SJCRH30 (cell line): ENCODE results near the gene OR5M8. TPM values are rescaled to one million over a fixed set of nuclear protein-coding genes. Genes with fewer than 3 reads are reported as not detected.

Source experiments
- DNase-seq, 2 experiments: peaks; one replicate each; pipeline ENCODE4 v3.0.0-alpha.2; 2015 to 2020
- H3K27ac ChIP-seq: fragments of 250-450 bp; sonication (Bioruptor Pico); 2 replicates; pipeline ENCODE4 v1.5.1; 2020; ENCODE audit warnings: mild to moderate bottlenecking, moderate library complexity
- H3K27me3 ChIP-seq: fragments of 250-450 bp; sonication (Bioruptor Pico); 2 replicates; pipeline ENCODE4 v1.5.1; 2020; ENCODE audit warnings: mild to moderate bottlenecking, moderate library complexity
- H3K36me3 ChIP-seq: fragments of 250-450 bp; sonication (Bioruptor Pico); 2 replicates; pipeline ENCODE4 v1.5.1; 2020; ENCODE audit warnings: mild to moderate bottlenecking, moderate library complexity
- H3K4me1 ChIP-seq: fragments of 250-450 bp; sonication (Bioruptor Pico); 2 replicates; pipeline ENCODE4 v1.5.1; 2020; ENCODE audit warnings: mild to moderate bottlenecking, moderate library complexity
- H3K4me3 ChIP-seq: fragments of 250-450 bp; sonication (Bioruptor Pico); 2 replicates; pipeline ENCODE4 v1.5.1; 2020; ENCODE audit warnings: mild to moderate bottlenecking, moderate library complexity
- H3K9me3 ChIP-seq: fragments of 250-450 bp; sonication (Bioruptor Pico); replicated peaks from 2 replicates; pipeline ENCODE4 v1.5.1; 2020; ENCODE audit warnings: mild to moderate bottlenecking, moderate library complexity
- total RNA-seq: library from RNA; depleted of rRNA; stranded (reverse); fragments of >200 nt; shearing (Covaris generic); gene quantifications from 2 replicates; pipeline ENCODE4 v1.2.3, GENCODE V29; 2014; rRNA removed

The OR5M8 gene
- total RNA-seq = not detected in 2 replicates

DNA sequence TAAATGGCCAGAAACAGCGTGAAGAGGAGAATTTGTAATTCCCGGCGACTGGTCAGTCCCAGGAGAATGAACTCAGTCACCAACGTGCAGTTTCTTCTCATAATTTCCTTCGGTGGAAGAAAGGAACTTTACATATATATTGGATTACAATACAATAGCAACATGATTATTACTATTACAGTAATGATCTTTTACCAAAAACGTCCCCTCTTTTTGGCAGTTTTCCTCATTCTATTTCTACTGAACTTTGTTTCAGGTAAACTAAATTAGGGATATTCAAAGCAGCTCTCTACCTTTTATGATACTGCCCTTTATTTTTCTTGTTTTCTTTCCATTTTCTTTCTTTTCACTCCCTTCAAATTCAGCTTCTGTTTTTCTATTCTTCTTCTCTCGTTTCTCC is at the start of gene OR5M8:
Gene OR5M8 (minus strand): TSS at position 101 of the 400 bp plus-strand sequence. CDS start 0 bp downstream, at position 101.
- H3K27me3 ChIP-seq = no peaks in the 10 kb centered on the region
- no peak within 1 kb of the TSS for H3K27ac ChIP-seq
- H3K4me3 ChIP-seq = no peak within 1 kb of the TSS
- no peaks in the 10 kb centered on the region for H3K36me3 ChIP-seq
- no peaks in the 10 kb centered on the region for H3K4me1 ChIP-seq
- no peak for DNase-seq
- no peaks in the 10 kb centered on the region for H3K9me3 ChIP-seq

DNA sequence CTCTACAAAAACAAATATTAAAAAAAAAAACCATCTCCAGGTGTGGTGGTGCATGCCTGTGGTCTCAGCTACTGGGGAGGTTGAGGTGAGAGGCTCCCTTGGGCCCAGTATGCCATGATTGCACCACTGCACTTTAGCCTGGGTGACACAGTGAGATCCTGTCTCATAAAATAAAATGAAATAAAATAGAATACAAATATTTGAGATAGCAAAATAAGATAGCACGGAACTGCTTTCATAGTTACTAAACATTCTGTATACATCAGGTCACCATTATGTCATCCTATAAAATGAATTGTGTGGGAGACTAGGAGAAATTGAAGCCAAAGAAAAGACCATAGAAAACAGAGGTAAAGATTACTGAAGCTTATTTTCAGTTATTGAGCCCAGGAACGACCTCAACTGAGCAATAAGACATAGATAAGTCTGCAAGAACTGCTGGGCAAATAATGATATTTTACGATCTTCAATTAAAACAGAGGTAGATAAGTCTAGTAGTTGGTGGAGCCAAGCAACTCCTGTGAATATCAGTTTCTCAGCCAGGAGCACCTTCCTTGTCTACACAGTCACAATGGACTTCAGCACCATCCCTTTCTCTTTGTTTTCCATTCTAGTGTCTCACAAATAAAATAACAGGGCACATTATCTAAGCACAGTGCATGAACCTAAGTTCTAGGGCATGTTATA is 42.0 kb upstream of the OR5M8 start:
- no peak overlapping the region for H3K4me3 ChIP-seq

DNA sequence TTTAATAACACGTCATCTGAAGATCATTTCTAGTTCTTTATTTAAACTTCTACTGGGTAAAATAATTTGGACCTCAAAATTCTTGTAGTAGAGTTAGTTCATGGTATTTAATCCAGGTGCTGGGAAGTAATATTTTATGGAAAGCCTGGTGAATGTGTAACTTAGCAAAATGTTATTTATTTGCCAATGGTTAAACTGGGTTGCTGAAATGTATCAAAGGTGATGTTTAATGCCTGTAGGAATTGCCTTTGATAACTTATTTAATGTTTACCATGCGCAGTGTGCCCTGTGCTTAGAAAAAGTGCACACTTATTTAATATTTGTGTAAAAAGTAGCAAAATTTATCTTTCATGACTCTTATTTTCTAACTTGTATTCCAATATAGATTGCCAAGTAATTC is 40.7 kb upstream of the OR5M8 start:
- H3K4me1 ChIP-seq = no peaks in the 10 kb centered on the region
- no peak overlapping the region for H3K27ac ChIP-seq
- no peaks in the 10 kb centered on the region for H3K36me3 ChIP-seq
- no peaks in the 10 kb centered on the region for H3K9me3 ChIP-seq
- H3K27me3 ChIP-seq = no peaks in the 10 kb centered on the region; the same call in 1 of the 2 replicates
- DNase-seq = no peak
- H3K4me3 ChIP-seq = no peak overlapping the region

More for the DNA sequence above, 42.0 kb upstream of the OR5M8 start:
- no peak for DNase-seq
- Histone ChIP-seq H3K36me3 (no peaks in the 10 kb centered on the region), H3K27me3 (no peaks in the 10 kb centered on the region; the same call in 1 of the 2 replicates), H3K4me1 (no peaks in the 10 kb centered on the region), H3K27ac (no peak overlapping the region), H3K9me3 (no peaks in the 10 kb centered on the region)

DNA sequence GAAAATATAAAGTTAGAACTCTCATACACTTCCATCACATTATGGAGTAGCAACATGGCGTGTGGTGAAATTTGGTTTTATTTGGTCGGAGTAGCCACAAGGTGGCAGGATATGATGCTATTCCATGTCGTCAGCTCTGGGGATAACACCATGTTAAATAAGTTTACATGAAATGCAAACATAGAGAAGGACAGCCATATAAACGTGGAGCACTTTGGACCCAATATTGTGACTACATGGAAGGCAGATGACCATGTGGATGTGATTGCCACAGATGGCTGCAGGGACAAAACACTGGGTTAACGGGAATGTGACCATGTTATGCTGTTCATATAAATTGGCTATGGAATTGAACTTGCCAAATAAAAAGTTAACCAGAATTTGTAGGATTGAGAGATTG is 30.8 kb upstream of the OR5M8 start:
- H3K9me3 ChIP-seq = no peaks in the 10 kb centered on the region
- no peaks in the 10 kb centered on the region for H3K4me1 ChIP-seq
- H3K4me3 ChIP-seq = no peak overlapping the region
- no peaks in the 10 kb centered on the region for H3K36me3 ChIP-seq
- H3K27ac ChIP-seq = no peak overlapping the region
- no peaks in the 10 kb centered on the region for H3K27me3 ChIP-seq
- peak in 1 of 2 experiments; percentile 26 for DNase-seq

DNA sequence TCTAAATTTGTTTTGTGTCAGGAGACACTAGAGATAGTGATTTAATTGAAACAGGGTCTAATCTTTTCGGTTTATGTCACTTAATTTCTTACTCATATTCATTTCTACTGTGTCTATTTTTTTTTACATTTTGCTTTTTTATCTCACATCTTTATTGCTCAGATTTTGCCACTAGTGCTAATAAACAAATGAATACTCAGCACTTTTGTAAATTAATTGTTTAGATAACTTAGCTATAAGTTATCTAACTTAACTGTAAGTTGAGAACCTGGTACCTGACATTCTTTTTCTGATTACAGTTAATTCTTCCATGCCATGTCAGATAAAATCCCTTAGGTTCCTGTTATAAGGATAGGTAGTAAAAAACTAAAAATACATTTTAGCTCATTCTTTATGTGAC is 22.1 kb upstream of the OR5M8 start:
- no peak overlapping the region for H3K27ac ChIP-seq
- no peaks in the 10 kb centered on the region for H3K27me3 ChIP-seq
- no peaks in the 10 kb centered on the region for H3K36me3 ChIP-seq
- H3K4me3 ChIP-seq = no peak overlapping the region
- no peak for DNase-seq
- no peaks in the 10 kb centered on the region for H3K4me1 ChIP-seq
- H3K9me3 ChIP-seq = no peaks in the 10 kb centered on the region

DNA sequence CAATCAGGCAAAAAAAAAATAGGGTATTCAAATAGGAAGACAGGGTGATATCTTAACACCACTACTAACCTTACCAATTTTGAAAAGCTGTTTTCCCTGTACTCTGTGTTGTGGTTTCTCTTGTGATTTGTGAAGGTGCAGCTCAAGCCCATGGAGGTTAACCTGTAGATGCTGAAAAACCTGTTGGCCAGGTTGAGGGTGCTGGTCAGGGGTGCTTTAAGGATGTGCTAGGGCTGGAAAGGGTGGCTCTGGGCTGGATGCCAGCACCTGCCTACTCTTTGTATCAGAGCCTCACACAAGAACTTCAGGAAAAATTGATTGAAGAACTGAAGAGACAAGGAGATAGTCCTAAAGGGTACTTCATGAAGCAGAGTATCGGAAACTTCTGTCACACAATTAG is 18.3 kb upstream of the OR5M8 start:
- Histone ChIP-seq H3K4me3 (no peak overlapping the region), H3K27me3 (no peaks in the 10 kb centered on the region), H3K4me1 (no peaks in the 10 kb centered on the region), H3K9me3 (no peaks in the 10 kb centered on the region), H3K36me3 (no peaks in the 10 kb centered on the region), H3K27ac (no peak overlapping the region)
- no peak for DNase-seq

DNA sequence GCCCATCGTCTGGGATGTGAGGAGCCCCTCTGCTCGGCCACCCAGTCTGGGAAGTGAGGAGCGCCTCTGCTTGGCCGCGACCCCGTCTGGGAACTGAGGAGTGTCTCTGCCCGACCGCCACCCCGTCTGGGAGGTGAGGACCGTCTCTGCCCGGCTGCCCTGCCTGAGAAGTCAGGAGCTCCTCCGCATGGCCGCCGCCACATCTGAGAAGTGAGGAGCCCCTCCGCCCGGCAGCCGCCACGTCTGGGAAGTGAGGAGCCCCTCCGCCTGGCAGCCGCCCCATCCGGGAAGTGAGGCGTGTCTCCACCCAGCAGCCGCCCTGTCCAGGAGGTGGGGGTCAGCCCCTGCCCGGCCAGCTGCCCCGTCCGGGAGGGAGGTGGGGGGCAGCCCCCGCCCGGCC is 5.8 kb upstream of the OR5M8 start:
- Histone ChIP-seq H3K27ac (no peak overlapping the region), H3K9me3 (no peaks in the 10 kb centered on the region), H3K4me3 (no peak overlapping the region), H3K36me3 (no peaks in the 10 kb centered on the region), H3K4me1 (no peaks in the 10 kb centered on the region), H3K27me3 (no peaks in the 10 kb centered on the region)
- no peak for DNase-seq

DNA sequence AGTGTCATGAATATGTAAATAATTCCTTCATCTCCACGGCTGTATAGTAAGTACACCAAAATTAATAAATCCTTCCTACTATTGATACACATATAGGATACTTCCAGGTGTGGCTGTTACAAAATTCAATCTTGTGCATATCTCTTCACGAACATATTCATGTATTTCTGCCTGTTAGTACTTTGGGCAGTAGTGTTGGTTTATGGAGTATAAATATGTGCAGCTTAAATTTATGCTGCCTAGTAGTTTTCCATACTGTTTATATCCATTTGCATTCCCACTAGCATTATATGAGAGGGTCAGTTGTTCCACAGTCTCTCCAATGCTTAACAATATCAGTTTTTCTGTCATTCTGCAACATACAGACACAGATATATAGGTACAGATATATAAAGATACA is 3.9 kb upstream of the OR5M8 start:
- DNase-seq = no peak
- Histone ChIP-seq H3K4me1 (no peaks in the 10 kb centered on the region), H3K36me3 (no peaks in the 10 kb centered on the region), H3K27me3 (no peaks in the 10 kb centered on the region), H3K27ac (no peak overlapping the region), H3K9me3 (no peaks in the 10 kb centered on the region), H3K4me3 (no peak overlapping the region)

DNA sequence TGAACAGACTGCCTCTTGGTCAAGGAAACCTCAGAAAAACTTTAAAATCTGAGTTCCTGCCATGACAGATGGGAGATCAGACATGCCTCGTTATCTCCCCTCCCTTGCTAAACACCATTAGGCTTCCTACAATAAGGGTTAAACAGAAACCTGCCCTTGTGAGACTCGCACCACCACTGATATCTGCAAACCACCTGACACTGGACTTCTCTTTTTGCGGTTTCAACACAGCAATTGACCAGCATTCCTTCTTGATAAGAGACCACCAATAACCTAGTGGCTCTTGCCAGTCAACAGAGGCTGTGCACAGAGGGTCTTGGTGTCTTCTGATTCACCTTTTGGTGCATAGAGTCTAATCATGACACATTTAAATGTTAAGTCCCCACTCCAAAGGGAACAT is 4.4 kb downstream of the OR5M8 start:
- DNase-seq = no peak
- no peaks in the 10 kb centered on the region for H3K4me1 ChIP-seq
- no peak overlapping the region for H3K4me3 ChIP-seq
- H3K36me3 ChIP-seq = no peaks in the 10 kb centered on the region
- H3K27me3 ChIP-seq = no peaks in the 10 kb centered on the region
- H3K27ac ChIP-seq = no peak overlapping the region
- no peaks in the 10 kb centered on the region for H3K9me3 ChIP-seq

DNA sequence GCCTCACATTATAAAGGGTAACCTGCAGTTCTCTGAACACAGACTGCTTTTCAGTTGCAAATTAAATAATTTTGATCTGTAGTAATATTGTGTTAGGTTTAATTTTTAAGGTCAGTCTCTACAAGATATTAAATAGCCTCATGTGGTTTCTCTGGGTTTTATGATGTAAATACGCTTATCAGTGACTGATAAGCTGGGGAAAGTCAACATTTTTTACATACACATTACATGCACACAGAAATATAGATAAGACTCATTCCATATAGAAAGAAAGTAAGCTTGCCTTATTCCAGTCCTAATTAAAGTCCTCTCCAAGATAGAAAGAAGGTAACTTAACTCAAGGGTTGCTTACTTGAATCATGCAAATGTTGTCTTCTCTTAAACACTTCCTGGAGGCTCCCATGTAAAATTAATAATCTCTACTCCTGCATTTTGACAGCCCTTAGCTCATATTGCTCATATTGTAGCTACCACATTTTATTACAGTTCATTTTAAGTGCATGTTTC is 16.4 kb downstream of the OR5M8 start:
- Histone ChIP-seq H3K9me3 (no peaks in the 10 kb centered on the region), H3K4me1 (no peaks in the 10 kb centered on the region), H3K27me3 (no peaks in the 10 kb centered on the region), H3K27ac (no peak overlapping the region), H3K36me3 (no peaks in the 10 kb centered on the region), H3K4me3 (no peak overlapping the region)
- no peak for DNase-seq

DNA sequence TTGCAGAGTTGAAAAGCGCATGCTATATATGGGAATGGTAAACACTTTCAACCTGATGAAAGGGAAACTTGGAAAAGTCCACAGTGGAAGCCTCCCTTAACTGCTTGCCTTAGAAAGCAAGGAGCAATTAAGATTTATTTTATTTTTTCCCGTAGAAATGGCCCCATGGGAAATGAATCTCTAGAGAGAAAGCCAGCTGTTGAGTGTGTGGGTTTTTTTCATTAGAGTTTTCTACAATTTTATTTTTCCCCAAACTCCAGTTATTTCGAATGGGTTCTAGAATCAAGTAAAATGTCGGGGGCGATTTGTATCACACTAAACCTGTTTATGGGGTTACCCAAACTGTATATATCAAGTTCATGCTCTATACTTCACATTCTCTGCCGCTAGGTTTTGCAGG is 17.9 kb downstream of the OR5M8 start, which contains the start of gene OR5M3:
Gene OR5M3 (minus strand): TSS at position 101 of the 400 bp plus-strand sequence. CDS start 2,855 bp downstream, outside the sequence.
- no peaks in the 10 kb centered on the region for H3K9me3 ChIP-seq
- no peaks in the 10 kb centered on the region for H3K27me3 ChIP-seq
- H3K4me1 ChIP-seq = no peaks in the 10 kb centered on the region
- H3K4me3 ChIP-seq = no peak within 1 kb of the TSS
- no peak for DNase-seq
- H3K36me3 ChIP-seq = no peaks in the 10 kb centered on the region
- no peak within 1 kb of the TSS for H3K27ac ChIP-seq

DNA sequence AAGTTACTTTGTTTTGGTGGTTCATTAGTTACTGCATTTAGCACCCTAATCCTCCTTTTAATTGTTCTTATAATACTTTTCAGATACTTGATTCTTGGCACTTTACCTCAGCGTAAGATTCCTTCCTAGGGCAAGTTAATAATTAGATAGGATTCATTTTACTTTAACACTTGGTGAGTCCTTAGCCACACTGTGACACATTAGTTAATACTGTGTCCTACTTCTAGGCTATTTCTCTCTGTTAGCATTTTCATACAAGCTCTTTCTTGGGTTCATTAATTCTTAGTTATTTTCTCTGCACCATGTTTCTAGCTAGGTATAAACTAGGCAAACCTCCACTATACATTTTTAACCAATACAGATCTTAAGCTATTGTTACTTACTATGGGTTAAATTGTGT is 34.1 kb downstream of the OR5M8 start:
- no peaks in the 10 kb centered on the region for H3K4me1 ChIP-seq
- no peaks in the 10 kb centered on the region for H3K27me3 ChIP-seq
- no peaks in the 10 kb centered on the region for H3K9me3 ChIP-seq
- no peak overlapping the region for H3K27ac ChIP-seq
- no peak for DNase-seq
- H3K36me3 ChIP-seq = no peaks in the 10 kb centered on the region
- H3K4me3 ChIP-seq = no peak overlapping the region

DNA sequence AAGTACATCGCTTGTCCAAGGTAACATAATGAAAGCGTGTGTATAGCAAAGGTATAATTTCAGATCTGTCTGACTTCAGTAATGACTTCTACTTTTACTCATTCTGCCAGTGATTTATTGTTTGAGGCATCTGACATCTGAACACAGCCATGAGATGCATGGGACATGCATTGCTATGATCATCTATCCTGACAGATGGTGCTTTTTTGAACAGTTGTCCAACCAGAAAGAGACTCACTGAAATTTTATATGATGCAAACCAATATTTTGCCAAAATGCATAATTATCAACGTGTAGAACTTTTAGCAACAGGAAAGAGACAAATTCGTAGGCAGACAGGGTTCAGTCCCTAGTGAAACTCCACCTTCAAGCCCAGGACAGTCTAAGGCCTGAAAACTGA is 37.6 kb downstream of the OR5M8 start:
- Histone ChIP-seq H3K27ac (no peak overlapping the region), H3K9me3 (no peaks in the 10 kb centered on the region), H3K27me3 (no peaks in the 10 kb centered on the region), H3K4me3 (no peak overlapping the region), H3K36me3 (no peaks in the 10 kb centered on the region), H3K4me1 (no peaks in the 10 kb centered on the region)
- no peak for DNase-seq
